K562 (cell line): Measurements from ENCODE around the gene LONRF2. TPM values are rescaled to one million over a fixed set of nuclear protein-coding genes. Genes with fewer than 3 reads are reported as not detected.

ENCODE experiments used
- BRF1 ChIP-seq: IDR thresholded peaks from 3 replicates; pipeline ENCODE4 v1.6.1; 2011; ENCODE audit warnings: borderline replicate concordance, mild to moderate bottlenecking; ENCODE audit not compliant: insufficient read length; ENCODE audit errors: extremely low read depth
- CC2D1A ChIP-seq: fragments of 450-650 bp; IDR thresholded peaks from 2 replicates; pipeline ENCODE4 v1.6.1; 2017; ENCODE audit warnings: mild to moderate bottlenecking
- CREB1 ChIP-seq, 2 experiments: sonication (generic) in 1 of 2; formaldehyde crosslinking in 1 of 2; IDR thresholded peaks; 2 replicates each; pipeline versions ENCODE4 v1.6.1 to v1.8.0; 2012 to 2022; ENCODE audit warnings: inconsistent platforms in 1 of 2, mild to moderate bottlenecking in 1 of 2, missing genetic modification reagents in 1 of 2, moderate library complexity in 1 of 2
- CTCFL ChIP-seq: IDR thresholded peaks from 2 replicates; pipeline ENCODE4 v1.6.1; 2011; ENCODE audit warnings: borderline replicate concordance, low read depth, mild to moderate bottlenecking, moderate library complexity, low read length; ENCODE audit not compliant: insufficient read depth, poor library complexity, severe bottlenecking
- EP400 ChIP-seq: fragments of 450-650 bp; IDR thresholded peaks from 2 replicates; pipeline ENCODE4 v1.6.1; 2017; ENCODE audit warnings: antibody characterized with exemption, mild to moderate bottlenecking, moderate library complexity
- FOXJ2 ChIP-seq: fragments of 200-800 bp; sonication (Bioruptor generic); IDR thresholded peaks from 2 replicates; pipeline ENCODE4 v1.6.1; 2016; ENCODE audit warnings: missing genetic modification characterization, missing compliant biosample characterization
- IFI16 ChIP-seq: fragments of 250-450 bp; sonication (Bioruptor Pico); IDR thresholded peaks from 2 replicates; pipeline ENCODE4 v2.1.2; 2022; ENCODE audit warnings: mild to moderate bottlenecking, inconsistent platforms
- MAFG ChIP-seq: fragments of 450-650 bp; conservative IDR thresholded peaks from 2 replicates; pipeline ENCODE4 v1.6.1; 2016; ENCODE audit warnings: missing genetic modification characterization, missing compliant biosample characterization
- MAX ChIP-seq: sonication (generic); formaldehyde crosslinking; IDR thresholded peaks from 2 replicates; pipeline ENCODE4 v1.9.0; 2022; ENCODE audit warnings: mild to moderate bottlenecking, missing genetic modification reagents
- POLR2G ChIP-seq: fragments of 200-400 bp; formaldehyde crosslinking; IDR thresholded peaks from 2 replicates; pipeline ENCODE4 v1.6.1; 2017; ENCODE audit warnings: low read depth, mild to moderate bottlenecking, antibody characterized with exemption, low read length, moderate library complexity
- RCOR1 ChIP-seq, 2 experiments: IDR thresholded peaks; 2 replicates each; pipeline ENCODE4 v1.6.1; 2012; ENCODE audit warnings: low read depth in 2 of 2, low read length in 2 of 2, borderline replicate concordance in 1 of 2, improper control_type of control experiment in 1 of 2
- SRSF1 ChIP-seq: fragments of 200-400 bp; formaldehyde crosslinking; IDR thresholded peaks from 2 replicates; pipeline ENCODE4 v1.6.1; 2017; ENCODE audit warnings: mild to moderate bottlenecking, low read depth, low read length, moderate library complexity
- USF1 ChIP-seq: sonication (generic); formaldehyde crosslinking; IDR thresholded peaks from 2 replicates; pipeline ENCODE4 v1.9.0; 2022; ENCODE audit warnings: mild to moderate bottlenecking, missing genetic modification reagents
- VEZF1 ChIP-seq: fragments of 200-800 bp; sonication (Bioruptor generic); IDR thresholded peaks from 2 replicates; pipeline ENCODE4 v1.6.1; 2017; ENCODE audit warnings: missing genetic modification characterization, missing compliant biosample characterization
- ZBTB5 ChIP-seq: fragments of 450-650 bp; IDR thresholded peaks from 2 replicates; pipeline ENCODE4 v1.6.1; 2017; ENCODE audit warnings: antibody characterized with exemption
- ZNF277 ChIP-seq: fragments of 250-450 bp; sonication (Bioruptor Pico); IDR thresholded peaks from 2 replicates; pipeline ENCODE4 v1.8.0; 2022; ENCODE audit warnings: inconsistent platforms, mild to moderate bottlenecking, moderate library complexity, borderline replicate concordance
- ZNF384 ChIP-seq: IDR thresholded peaks from 2 replicates; pipeline ENCODE4 v1.6.1; 2012; ENCODE audit warnings: low read depth, low read length, improper control_type of control experiment
- ZNF668 ChIP-seq: fragments of 250-450 bp; sonication (Bioruptor Pico); IDR thresholded peaks from 2 replicates; pipeline ENCODE4 v1.8.0; 2022; ENCODE audit warnings: mild to moderate bottlenecking, inconsistent platforms
- polyA plus RNA-seq, 8 experiments: library from polyadenylated mRNA; depleted of rRNA in 4 of 8; stranded (reverse) in 5 of 8; unstranded in 3 of 8; fragments of >200 nt; fragmentation: Nextera tagmentation in 2 of 8; fragmentation: Illumina TruSeq in 1 of 8; extraction: Ambion mirVana in 2 of 8; extraction: Trizol in 1 of 8; gene quantifications; 2 replicates each; pipeline versions ENCODE4 v1.2.1 to v1.2.3, GENCODE V29; 2011 to 2014; ENCODE audit warnings: inconsistent platforms in 1 of 8, missing spikeins in 1 of 8
- total RNA-seq, 7 experiments: library from RNA; depleted of rRNA in 6 of 7; stranded (reverse); fragments of >200 nt in 6 of 7; fragmentation: Illumina TruSeq in 2 of 7; extraction: Trizol in 2 of 7; gene quantifications; 2 replicates each; pipeline versions ENCODE4 v1.2.1 to v1.2.3, GENCODE V29; 2011 to 2021; ENCODE audit warnings: low replicate concordance in 1 of 7

Gene LONRF2
- total and polyA plus RNA-seq, 9 of the 15 experiments (the other 6 are each of a cell fraction or from before 2014, with no cell fraction given): 0.35 to 5.0 (median 2.7) TPM

GRCh38 chr2:100292022-100292580, 30.2 kb downstream of the LONRF2 start (continued):
- TF ChIP-seq MAX (CRISPR knock-in tag) (no peak; the same call in 1 of the 2 replicates), MAFG (tag) (peak; percentile 83), SRSF1 (no peak), ZNF277 (CRISPR knock-in tag) (no peak), FOXJ2 (tag) (0 out of 2 replicates have a peak, but pooled peaks have one; percentile 13), RCOR1 (IDR thresholded peaks at IDR 0.05; ENCODE audit: borderline replicate concordance in 1 of 2, low read depth in 2 of 2, low read length in 2 of 2) (peak in 1 of 2 experiments; percentile 88; a peak in 2 of 4 replicates), CTCFL (no peak), EP400 (peak; percentile 73), USF1 (CRISPR knock-in tag) (no peak), ZNF668 (no peak), ZNF384 (peak; percentile 36; the same call in 1 of the 2 replicates), BRF1 (no peak), CREB1 (IDR thresholded peaks at IDR 0.05) (peak; percentile 53), CREB1 (CRISPR knock-in tag; IDR thresholded peaks at IDR 0.05) (0 out of 2 replicates have a peak, but pooled peaks have one; percentile 29), VEZF1 (CRISPR knock-in tag) (no peak; the same call in 1 of the 2 replicates), IFI16 (CRISPR knock-in tag) (no peak), CC2D1A (peak; percentile 54; the same call in 1 of the 2 replicates), ZBTB5 (no peak), POLR2G (no peak)
